Measurements from ENCODE around the gene SSTR4. TPM values are rescaled to one million over a fixed set of nuclear protein-coding genes. Genes with fewer than 3 reads are reported as not detected.

SSTR4 gene
- total and polyA plus RNA-seq, 2 of the 13 experiments (the other 11 are each of a cell fraction or from before 2014, with no cell fraction given), result not detected

GRCh38 chr20:23082846-23083552 is 47.9 kb downstream of the SSTR4 start (continued):
- TF ChIP-seq ZNF142 (CRISPR knock-in tag; IDR thresholded peaks at IDR 0.05), result no peak
- TF ChIP-seq ZBTB46 (CRISPR knock-in tag; IDR thresholded peaks at IDR 0.05; ENCODE audit: borderline replicate concordance), result no peak
- no peak for TF ChIP-seq EEA1 (CRISPR knock-in tag; IDR thresholded peaks at IDR 0.05; ENCODE audit: borderline replicate concordance)
- no peak for TF ChIP-seq ZNF24 (IDR thresholded peaks at IDR 0.05)
- TF ChIP-seq ZNF639 (CRISPR knock-in tag; conservative IDR thresholded peaks at IDR 0.05), result no peak
- no peak for TF ChIP-seq ZNF33B (CRISPR knock-in tag; IDR thresholded peaks at IDR 0.05)
- no peak for TF ChIP-seq IKZF4 (CRISPR knock-in tag; IDR thresholded peaks at IDR 0.05; ENCODE audit: borderline replicate concordance, low read depth, not compliant biosample characterization)
- no peak for TF ChIP-seq ZSCAN29 (CRISPR knock-in tag; conservative IDR thresholded peaks at IDR 0.05)
- TF ChIP-seq WIZ (CRISPR knock-in tag; IDR thresholded peaks at IDR 0.05), result no peak
- no peak for TF ChIP-seq ZNF30 (CRISPR knock-in tag; IDR thresholded peaks at IDR 0.05)

Data from HepG2 (cell line).